OCI-M2 (cell line): Measurements from ENCODE around the gene CSTA.

ENCODE experiments used
- DNase-seq: peaks from one replicate; lab custom pipeline; 2025; ENCODE audit not compliant: unreplicated experiment; lab: John Stamatoyannopoulos, UW

CSTA gene, protein sequence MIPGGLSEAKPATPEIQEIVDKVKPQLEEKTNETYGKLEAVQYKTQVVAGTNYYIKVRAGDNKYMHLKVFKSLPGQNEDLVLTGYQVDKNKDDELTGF

DNA sequence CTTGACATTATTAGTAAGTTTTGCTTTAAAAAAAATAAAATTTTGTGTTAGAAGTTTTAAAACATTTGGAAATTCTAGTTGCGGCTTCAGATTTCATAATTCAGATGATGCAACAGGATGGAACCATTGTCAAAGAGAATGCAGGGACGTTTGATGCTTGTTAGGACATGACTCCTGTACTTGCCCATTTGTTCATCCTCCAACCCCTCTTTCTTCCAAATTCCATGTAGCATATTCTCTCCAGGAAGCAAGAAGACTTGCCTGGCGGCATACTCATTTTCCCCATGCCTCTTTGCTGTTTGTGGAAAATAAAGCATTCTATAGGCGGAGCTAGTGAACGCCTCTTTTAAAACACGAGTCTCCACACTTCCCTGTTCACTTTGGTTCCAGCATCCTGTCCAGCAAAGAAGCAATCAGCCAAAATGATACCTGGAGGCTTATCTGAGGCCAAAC, at the start of gene CSTA:
Gene CSTA, plus strand, starts transcription at position 378 of the 453 bp plus-strand sequence. Its CDS starts 45 bp downstream, at position 423.
- no peak for DNase-seq

DNA sequence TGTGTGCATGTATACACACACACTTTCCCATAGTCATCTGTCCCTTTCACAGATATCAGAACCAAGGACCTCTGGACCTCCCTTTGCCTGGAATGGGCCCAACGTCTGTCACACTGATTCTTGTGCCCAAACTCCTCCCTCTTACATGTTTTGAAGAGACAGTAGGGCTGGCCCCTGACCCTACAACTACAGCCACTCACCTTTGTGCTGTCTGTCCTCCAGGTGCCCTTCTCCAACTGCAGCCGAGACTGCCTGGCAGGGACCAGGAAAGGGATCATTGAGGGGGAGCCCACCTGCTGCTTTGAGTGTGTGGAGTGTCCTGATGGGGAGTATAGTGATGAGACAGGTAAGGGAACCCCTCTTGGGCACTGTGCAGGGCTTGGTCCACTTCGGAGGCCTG, 43.2 kb upstream of the CSTA start:
- DNase-seq = no peak

DNA sequence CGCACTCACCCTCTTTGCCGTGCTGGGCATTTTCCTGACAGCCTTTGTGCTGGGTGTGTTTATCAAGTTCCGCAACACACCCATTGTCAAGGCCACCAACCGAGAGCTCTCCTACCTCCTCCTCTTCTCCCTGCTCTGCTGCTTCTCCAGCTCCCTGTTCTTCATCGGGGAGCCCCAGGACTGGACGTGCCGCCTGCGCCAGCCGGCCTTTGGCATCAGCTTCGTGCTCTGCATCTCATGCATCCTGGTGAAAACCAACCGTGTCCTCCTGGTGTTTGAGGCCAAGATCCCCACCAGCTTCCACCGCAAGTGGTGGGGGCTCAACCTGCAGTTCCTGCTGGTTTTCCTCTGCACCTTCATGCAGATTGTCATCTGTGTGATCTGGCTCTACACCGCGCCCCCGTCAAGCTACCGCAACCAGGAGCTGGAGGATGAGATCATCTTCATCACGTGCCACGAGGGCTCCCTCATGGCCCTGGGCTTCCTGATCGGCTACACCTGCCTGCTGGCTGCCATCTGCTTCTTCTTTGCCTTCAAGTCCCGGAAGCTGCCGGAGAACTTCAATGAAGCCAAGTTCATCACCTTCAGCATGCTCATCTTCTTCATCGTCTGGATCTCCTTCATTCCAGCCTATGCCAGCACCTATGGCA, 41.1 kb upstream of the CSTA start:
- DNase-seq = no peak

DNA sequence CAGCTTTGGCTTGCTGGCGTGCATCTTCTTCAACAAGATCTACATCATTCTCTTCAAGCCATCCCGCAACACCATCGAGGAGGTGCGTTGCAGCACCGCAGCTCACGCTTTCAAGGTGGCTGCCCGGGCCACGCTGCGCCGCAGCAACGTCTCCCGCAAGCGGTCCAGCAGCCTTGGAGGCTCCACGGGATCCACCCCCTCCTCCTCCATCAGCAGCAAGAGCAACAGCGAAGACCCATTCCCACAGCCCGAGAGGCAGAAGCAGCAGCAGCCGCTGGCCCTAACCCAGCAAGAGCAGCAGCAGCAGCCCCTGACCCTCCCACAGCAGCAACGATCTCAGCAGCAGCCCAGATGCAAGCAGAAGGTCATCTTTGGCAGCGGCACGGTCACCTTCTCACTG, 40.6 kb upstream of the CSTA start:
- DNase-seq = no peak

DNA sequence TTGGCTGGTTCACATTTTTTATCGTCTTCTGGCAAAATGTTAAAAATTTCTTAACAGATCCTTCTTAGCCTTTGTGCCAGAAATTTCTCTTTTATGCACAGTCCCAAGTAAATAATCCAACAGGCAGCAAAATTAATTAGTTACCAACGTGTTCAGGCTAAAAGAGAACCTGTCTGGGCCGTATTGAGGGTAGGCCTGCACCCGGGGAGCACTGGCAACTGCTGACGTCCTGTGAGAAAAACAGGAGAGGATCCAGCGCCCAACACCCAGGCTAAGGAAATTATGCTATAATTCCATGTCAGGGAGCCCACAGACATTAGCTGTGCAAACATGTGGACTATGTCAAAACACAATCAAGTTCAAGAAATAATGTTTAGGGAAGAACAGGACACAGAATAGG, 30.7 kb upstream of the CSTA start:
- no peak for DNase-seq

DNA sequence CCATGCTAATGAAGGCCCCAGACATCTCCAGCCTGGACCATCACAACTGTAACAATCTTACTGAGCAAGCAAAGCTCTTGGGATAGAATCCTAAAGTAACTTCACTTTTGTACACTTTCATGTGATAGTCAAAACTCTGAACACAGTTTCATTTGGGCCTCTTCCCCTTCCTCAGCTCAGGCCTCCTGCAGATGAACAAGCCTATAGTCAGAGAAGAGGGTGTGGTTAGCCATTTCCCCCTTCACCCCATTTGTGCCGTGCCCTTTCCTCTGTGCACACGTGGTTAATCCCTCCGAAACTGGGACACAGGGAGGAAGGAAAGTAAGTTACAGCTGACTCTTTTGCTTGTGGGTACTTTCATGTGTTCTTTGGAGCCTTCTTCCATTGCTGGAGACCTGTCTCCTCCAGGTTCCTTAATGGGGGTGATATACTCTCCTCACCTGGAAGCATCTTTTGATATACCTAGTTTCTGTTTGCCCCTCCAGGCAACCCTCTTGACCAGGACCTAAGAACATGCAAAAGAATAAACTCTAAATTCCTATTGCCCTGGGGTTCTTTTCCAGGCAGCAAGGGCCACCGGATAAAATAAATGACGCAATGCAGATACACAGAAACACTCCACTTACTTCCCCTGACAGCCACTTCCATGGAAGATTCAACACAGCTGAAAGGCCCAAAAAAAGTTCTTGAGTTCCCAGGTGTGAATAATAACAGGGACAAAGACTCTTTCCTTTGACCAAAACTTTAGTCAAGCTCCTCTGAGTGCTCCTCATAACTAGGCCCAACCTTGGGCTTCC, 29.6 kb upstream of the CSTA start:
- DNase-seq = no peak

DNA sequence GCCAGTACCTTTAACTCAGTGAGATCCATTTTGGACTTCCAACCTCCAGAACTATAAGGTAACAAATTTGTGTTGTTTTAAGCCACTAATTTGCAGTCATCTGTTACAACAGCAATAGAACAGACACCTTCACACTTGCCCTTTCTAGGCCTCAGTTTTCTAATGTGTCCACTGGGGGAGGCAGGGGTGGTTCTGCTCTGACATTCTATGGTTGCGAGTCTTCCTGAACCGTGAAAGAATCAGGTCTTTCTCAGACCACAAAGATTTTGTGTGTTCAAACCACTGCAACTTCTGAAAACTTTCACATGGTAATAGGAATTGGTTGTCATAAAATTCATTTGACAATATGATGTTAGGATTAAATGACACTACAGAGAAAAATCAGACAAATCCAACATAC, 26.8 kb upstream of the CSTA start:
- DNase-seq = no peak

DNA sequence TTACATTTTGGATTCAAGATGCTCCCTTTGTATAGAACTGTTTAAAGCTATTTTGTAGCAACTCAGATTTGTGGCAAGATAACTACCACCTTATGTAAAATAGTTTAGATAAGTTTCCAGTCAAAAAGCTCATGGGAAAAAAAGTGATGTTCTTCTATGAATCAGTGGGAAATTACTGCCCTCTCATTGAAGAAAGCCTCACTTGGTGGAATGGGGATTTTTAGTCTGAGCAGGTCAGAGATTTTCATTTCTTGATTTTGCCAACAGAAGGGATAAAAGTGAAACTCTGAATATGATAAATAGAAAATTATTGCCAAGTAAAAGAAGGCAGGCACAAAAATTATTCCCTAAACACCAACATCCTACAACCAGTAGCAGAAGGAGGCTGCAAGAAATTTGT, 25.8 kb upstream of the CSTA start:
- no peak for DNase-seq

DNA sequence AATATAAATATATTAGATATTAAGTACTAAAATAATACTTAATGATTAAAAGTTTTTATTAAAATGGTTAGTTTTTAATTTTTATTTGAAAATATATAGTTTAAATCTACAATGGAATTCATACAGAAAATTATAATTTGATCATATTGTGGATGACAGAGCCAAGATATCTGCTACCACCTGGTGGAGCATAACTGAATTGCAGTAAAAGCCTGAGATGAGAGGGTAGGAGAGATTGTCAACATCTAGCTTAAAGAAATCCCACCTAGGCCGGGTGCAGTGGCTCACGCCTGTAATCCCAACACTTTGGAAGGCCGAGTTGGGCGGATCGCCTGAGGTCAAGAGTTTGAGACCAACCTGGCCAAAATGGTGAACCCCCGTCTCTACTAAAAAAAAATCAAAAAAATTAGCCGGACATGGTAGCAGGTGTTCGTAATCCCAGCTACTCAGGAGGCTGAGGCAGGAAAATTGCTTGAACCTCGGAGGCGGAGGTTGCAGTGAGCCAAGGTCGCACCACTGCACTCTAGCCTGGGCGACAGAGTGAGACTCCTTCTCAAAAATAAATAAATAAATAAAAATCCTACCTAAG, 25.1 kb upstream of the CSTA start:
- DNase-seq = no peak

DNA sequence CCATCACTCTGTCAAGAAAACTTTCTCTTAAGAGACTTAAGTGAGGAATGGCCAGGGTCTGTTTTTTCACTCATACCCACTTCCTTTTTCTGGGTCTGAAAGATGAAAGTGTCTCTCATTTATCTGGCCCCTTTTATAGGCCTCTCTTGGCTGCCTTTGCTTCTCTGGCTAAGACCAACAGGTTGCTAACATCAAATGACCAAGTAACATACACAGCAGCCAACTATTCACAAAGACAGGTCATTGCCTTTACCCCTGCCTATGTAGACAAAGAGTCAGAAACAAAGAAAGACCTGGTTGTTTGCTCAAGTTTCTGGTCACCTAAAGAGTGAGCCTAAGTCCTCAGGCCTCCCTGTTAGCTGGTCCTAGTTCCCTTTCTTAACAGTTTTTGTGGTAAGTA, 24.0 kb upstream of the CSTA start:
- no peak for DNase-seq

DNA sequence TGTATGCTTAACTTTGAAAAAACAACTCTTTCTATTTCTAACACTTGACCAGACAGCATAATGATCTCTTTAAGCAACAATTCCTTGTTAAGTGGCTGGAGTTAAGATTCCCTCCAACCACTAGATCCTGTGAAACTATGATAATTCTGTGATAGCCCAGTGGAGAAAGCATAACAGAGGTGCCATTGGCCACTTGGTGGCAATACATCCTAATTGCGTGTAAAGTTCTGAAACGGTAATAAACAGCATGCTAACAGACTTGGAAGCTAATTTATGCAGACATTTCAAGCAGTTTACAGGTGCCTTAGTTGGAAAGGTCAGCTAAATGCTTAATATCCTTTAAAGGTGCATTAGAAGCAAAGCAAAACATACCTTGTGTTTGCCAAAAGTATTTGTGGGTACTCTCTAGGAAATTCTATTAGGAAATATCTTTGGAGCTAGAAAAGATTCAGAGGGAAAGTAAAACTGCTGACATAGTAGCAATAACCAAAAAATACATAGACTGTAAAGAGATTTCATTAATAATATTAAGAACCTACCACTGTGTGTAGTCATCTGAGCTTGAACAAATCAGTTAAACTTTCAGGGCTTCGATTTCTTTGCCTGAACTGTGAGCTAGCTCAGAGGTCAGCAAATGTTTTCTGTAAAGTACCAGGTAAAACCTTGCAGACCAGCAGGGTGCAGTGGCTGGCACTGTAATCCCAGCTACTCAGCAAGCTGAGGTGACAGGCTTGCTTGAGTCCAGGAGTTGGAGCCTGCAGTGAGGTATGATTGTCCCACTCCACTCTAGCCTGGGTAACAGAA, 19.0 kb upstream of the CSTA start:
- no peak for DNase-seq

DNA sequence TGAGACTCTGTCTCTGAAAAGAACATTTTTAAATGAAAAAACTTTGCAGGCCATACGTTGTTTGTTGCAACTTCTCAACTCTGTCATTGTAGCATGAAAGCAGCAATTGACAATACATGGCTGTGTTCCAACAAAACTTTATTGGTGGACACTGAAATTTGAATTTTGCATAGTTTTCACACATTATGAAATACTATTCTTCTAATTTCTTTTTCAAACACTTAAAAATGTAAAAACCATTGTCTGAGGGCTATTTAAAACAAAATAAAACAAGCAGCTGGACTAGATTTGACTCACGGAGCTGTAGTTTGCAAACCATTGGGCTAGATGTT, 18.5 kb upstream of the CSTA start:
- no peak for DNase-seq

DNA sequence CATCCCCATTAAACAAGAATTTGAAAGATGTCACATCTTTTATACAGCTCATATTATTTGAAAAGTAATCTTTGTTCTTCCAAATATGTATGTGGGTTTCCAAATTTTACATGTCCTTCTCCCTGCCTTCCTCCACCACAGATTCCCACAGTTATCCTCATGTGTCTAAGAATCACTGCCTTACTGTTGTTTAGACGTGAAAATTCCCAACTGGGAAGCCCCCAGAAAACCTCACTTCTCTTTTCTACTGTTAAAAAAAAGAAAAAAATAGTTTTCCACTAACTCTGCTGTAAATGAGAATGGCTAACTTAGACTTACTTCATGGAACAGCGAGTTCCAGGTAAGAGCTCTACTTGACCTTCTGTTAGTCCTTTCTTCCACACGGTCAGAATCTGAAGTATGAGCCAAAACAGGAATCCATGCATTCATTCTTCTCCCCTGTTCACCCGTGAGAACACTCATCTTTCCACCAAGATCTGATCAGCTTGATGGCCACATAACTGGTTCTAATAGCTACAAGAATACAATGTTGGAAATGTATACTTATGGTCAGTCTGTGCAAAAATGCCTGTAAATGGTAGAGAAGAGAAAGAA, 17.9 kb upstream of the CSTA start:
- DNase-seq = no peak

DNA sequence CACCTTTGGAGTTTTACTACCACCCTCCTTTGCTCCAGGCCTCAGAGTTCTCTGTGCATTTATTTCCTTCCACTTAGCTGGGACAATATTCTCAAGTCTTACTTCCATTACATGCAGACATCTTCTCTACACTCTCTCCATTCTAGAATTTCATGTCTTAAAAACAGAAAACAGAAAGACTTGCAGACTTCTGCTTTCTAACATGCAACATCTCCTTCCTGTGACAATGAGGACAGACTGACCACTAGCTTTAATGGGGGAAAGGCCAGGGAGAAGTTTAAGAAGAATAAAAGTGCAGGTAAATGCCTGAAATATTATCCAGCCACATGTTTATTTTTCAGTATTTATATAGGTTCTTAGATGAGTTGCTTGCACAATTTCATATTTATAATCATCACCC, 17.1 kb upstream of the CSTA start:
- DNase-seq = no peak

DNA sequence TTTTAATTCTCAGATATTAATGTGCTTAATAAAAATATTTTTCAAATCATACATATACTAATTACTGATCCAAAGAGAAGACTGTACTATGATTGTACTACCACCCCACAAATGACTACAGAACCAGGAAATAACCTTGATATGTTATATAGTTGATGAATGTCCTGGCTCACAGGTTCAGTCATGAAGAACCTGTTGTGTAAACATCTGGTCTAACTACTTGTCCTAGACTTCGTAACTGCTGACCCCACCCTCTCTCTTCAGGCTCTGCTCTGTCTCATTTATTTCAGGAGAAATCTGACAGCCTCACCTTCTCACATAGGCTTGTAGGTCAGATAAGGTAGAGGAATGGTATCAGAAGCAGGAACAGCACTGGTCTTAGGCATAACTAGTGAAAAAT, 14.7 kb upstream of the CSTA start:
- DNase-seq = no peak

DNA sequence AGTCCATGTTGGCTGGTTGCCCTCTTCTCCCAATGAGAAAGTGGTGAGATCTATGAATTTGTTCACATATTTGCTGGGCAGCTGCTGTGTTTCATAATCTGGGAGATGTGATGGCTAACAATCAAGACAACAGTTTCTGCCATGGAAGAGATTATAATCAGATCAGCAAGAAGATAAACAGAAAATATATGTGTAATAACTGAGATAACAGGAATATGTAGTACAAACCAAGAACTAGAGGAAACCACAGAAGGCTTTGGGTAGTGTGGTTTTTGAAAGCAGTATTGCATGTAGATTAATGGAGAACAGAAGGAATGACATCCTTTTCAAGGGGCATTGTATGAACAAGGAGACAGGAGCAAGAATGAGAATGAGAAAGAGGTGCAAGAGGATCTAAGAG, 12.2 kb upstream of the CSTA start:
- DNase-seq = no peak

DNA sequence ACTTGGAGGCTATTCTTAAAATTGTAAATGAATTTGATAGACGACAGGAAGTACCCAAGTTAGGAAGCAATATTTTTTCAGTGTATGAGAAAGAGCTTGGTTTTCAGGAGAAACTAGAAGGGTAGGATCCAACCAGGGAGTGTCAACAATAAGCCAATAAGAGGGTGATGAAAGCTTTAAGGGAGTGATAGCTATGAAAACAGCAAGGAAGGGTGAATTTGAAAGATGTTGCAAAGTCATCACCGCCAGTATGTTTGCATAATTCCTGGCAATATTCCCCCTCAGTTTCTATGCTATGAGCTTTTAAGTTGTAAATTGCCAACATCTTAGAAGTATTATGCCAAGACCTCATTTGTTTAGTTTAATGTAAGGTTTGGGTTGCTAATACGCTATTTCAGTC, 11.8 kb upstream of the CSTA start:
- no peak for DNase-seq

DNA sequence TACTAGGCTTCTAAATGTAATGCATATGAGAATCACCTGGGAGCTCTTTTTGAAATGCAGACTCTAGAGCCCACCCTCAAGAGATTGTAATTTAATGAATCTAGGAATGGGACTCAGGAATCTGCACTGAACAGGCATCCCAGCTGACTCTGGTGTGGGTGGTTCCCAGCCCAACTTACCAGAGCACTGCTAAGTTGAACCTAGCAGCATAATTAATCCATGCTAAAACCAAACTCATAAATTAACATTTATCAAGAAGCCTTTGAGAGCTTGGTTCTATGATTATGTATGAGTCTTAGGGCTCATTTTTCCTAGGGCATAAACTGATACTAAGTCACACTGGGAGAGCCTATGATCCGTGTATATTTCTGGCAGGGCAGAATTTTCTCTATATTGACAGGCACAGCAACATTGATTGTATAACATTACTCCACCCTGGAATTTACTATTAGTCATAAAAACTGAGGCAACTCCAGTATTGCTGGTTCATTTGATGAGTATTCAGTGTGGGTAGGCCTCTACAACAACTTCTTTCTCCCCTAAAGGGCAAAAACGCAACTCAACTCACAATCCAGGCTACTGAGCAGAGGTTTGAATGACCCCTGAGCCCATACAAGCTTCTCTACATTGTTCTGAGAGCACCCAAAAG, 10.7 kb upstream of the CSTA start:
- no peak for DNase-seq

DNA sequence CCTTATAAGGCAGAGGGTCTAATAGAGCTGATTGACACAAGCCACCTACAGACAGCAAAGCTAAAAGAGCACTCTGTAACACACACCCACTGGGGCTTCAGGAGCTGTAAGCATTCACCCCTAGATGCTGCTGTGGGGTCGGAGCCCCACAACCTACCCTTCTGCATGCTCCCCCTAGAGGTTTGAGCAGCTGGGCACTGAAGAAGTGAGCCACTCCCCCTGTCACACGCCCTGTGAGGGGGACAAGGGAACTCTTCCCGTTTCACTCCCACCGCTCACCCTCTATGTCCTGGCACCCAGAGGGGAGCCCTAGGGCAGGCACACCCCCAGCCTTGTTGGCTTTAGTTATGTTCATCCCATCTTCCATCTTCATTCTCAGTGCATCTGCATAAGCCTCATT, 9.4 kb upstream of the CSTA start:
- no peak for DNase-seq

DNA sequence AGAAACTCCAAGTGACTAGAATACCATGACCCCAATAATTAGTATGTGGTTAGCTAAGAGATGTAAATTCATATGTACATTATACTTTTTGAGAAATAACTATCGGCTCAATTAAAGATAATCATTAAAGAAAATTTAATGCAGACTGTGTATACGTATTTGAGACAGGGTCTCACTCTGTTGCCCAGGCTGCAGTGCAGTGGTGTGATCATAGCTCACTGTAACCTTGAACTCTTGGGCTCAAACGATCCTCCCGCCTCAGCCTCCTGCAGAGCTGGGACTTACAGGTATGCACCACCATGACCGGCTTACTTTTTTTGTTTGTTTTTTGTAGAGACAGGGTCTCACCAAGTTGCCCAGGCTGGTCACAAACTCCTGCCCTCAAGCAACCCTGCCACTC, 8.7 kb upstream of the CSTA start:
- no peak for DNase-seq

DNA sequence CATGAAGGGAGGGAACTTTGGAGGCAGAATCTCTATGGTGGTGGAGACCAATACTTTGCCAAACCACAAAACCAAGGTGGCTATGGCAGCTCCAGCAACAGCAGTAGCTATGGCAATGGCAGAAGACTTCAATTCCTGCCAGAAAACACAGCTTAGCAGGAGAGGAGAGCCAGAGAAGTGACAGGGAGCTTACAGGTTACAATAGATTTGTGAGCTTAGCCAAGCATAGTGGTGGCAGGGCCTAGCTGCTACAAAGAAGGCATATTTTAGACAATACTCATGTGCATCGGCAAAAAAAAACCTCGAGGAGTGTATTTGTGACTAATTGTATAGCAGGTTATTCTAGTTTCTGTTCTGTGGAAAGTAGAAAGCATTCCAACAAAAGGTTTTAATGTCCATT, 6.4 kb upstream of the CSTA start:
- DNase-seq = no peak
